Common myeloid progenitor, CD34-positive (primary cell): Measurements from ENCODE around the gene WDR64.

Source experiments
- CTCF ChIA-PET: fragments of 350-600 bp; sonication (Branson Sonifier 250); formaldehyde crosslinking; loops from one replicate; lab custom pipeline; 2021; ENCODE audit warnings: antibody characterized with exemption; lab: Charles Lee
- POLR2A ChIA-PET: fragments of 350-600 bp; sonication (Branson Sonifier 250); formaldehyde crosslinking; loops from one replicate; lab custom pipeline; 2021; ENCODE audit warnings: antibody characterized with exemption; lab: Charles Lee
- DNase-seq, 3 donors: peaks; one replicate each; pipeline versions ENCODE4 v3.0.0 to v3.0.0-alpha.2; 2013
- H3K27ac ChIP-seq, 2 experiments: 1 replicate in 1 of 2; 2 replicates in 1 of 2; pipeline ENCODE4 v1.7.0; 2013; ENCODE audit warnings: inconsistent platforms in 2 of 2, low read length in 2 of 2, mild to moderate bottlenecking in 2 of 2, low read depth in 1 of 2, moderate library complexity in 1 of 2; ENCODE audit not compliant: severe bottlenecking in 2 of 2, insufficient read depth in 1 of 2, poor library complexity in 1 of 2
- H3K27me3 ChIP-seq, 5 experiments: replicated peaks in 2 of 5; 1 replicate in 3 of 5; 2 replicates in 2 of 5; pipeline versions ENCODE4 v1.6.1 to v1.7.0; 2013; ENCODE audit warnings: low read length in 4 of 5, mild to moderate bottlenecking in 2 of 5, moderate library complexity in 2 of 5, inconsistent platforms in 1 of 5; ENCODE audit not compliant: insufficient read depth in 5 of 5, control insufficient read depth in 4 of 5
- H3K36me3 ChIP-seq, 4 experiments: 1 replicate in 2 of 4; 2 replicates in 2 of 4; pipeline versions ENCODE4 v1.6.1 to v1.7.0; 2013; ENCODE audit warnings: low read length in 3 of 4, control low read depth in 1 of 4, mild to moderate bottlenecking in 1 of 4; ENCODE audit not compliant: control insufficient read depth in 4 of 4, insufficient read depth in 4 of 4
- H3K4me1 ChIP-seq, 4 experiments: 1 replicate in 3 of 4; 2 replicates in 1 of 4; pipeline versions ENCODE4 v1.6.1 to v1.7.1; 2013; ENCODE audit warnings: low read length in 3 of 4, mild to moderate bottlenecking in 3 of 4, control low read depth in 1 of 4, inconsistent platforms in 1 of 4, moderate library complexity in 1 of 4; ENCODE audit not compliant: control insufficient read depth in 4 of 4, insufficient read depth in 4 of 4; ENCODE audit errors: control extremely low read depth in 1 of 4
- H3K4me3 ChIP-seq, 7 experiments: 1 replicate in 4 of 7; 2 replicates in 3 of 7; pipeline versions ENCODE4 v1.5.1 to v1.7.0; 2013; ENCODE audit warnings: mild to moderate bottlenecking in 7 of 7, low read length in 6 of 7, moderate library complexity in 6 of 7, inconsistent platforms in 2 of 7, low read depth in 2 of 7, control low read depth in 1 of 7; ENCODE audit not compliant: insufficient read depth in 4 of 7, control insufficient read depth in 1 of 7; ENCODE audit errors: extremely low read depth in 1 of 7
- H3K9me3 ChIP-seq, 5 experiments: 1 replicate in 4 of 5; 2 replicates in 1 of 5; pipeline versions ENCODE4 v1.6.1 to v1.7.1; 2013; ENCODE audit warnings: low read length in 4 of 5, mild to moderate bottlenecking in 2 of 5, inconsistent platforms in 1 of 5, low read depth in 1 of 5, moderate library complexity in 1 of 5; ENCODE audit not compliant: control insufficient read depth in 4 of 5, insufficient read depth in 2 of 5; ENCODE audit errors: control extremely low read depth in 1 of 5
- WGBS: methylation state at CpG from one replicate; pipeline ENCODE4 v1.1.5; 2013; ENCODE audit not compliant: insufficient coverage; 5-methylcytosine and 5-hydroxymethylcytosine counted together

WDR64 gene

DNA sequence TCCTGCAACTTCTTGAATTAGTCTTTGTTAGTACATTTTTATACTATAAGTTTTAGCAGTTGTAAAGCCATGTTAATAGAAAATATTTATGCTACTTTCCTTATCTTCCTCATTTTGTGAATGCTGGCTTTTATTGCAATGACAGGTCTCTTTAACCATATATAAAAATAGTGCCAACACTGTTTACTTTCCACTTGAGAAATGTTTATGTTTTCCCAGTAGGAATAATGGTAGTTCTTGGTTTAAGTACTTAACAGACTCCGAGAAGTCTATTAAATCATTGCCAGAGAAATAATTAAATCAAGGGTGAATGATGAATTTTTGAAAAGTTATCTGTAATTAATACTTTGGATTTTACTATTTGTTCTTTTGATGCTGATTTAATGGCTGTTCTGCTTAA is 21.6 kb upstream of the WDR64 start:
- Histone ChIP-seq H3K27me3 (no peaks in the 10 kb centered on the region), H3K27ac (no peak overlapping the region), H3K36me3 (peaks cover 3 to 20% (median 14%) of the 10 kb centered on the region in 4 experiments), H3K4me1 (peaks cover 0 to 12% (median 9%) of the 10 kb centered on the region in 4 experiments), H3K9me3 (no peaks in the 10 kb centered on the region), H3K4me3 (no peak overlapping the region)
- WGBS: no CpG with 5 or more reads among the region's 1 CpG
- ChIA-PET CTCF (interaction anchor here (2.1 kb wide), 1 partner anchor 19 kb away, joined by 12 read pairs; no protein-coding TSS in a partner anchor), POLR2A (interaction anchor here (0.6 kb wide), 1 partner anchor 25 kb away, joined by 3 read pairs; no protein-coding TSS in a partner anchor)
- no peak for DNase-seq

DNA sequence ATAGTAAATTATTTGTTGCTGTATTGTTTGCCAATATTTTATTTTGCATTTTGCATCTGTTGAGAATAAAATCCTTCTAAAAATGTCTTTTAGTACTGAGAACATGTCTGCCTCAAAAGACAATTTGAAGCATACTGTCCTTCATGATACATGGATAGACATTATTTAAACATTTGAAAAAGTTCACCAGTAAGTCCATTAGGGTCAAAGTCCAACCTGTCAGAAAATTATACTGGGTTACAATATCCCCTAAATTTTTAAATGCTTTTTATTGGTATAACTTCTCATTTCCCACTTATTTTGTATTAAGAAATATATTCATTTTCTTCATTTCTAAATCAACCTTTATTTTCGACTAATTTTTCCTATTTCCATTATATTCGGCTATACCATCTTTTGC is 21.2 kb upstream of the WDR64 start:
- H3K36me3 ChIP-seq: peaks cover 5 to 24% (median 16%) of the 10 kb centered on the region in 4 experiments
- no peaks in the 10 kb centered on the region for H3K9me3 ChIP-seq
- POLR2A ChIA-PET: no interaction called here
- no peak overlapping the region for H3K27ac ChIP-seq
- CTCF ChIA-PET: no interaction called here
- H3K4me1 ChIP-seq: peaks cover 0 to 12% (median 9%) of the 10 kb centered on the region in 4 experiments
- no CpG with 5 or more reads among the region's 2 CpGs for WGBS
- no peak overlapping the region for H3K4me3 ChIP-seq
- no peaks in the 10 kb centered on the region for H3K27me3 ChIP-seq
- no peak for DNase-seq

- H3K27ac ChIP-seq: no peak overlapping the region
- peaks cover 0 to 12% (median 9%) of the 10 kb centered on the region in 4 experiments for H3K4me1 ChIP-seq
- H3K36me3 ChIP-seq: peaks cover 5 to 24% (median 16%) of the 10 kb centered on the region in 4 experiments
- ChIA-PET CTCF (interaction anchor here (3.0 kb wide), 1 partner anchor 21 kb away, joined by 13 read pairs; no protein-coding TSS in a partner anchor), POLR2A (no interaction called here)
- no peak for DNase-seq
- WGBS: 93% methylated on average over 3 of the region's 5 CpGs
- H3K27me3 ChIP-seq: no peaks in the 10 kb centered on the region
- H3K9me3 ChIP-seq: no peaks in the 10 kb centered on the region
- no peak overlapping the region for H3K4me3 ChIP-seq
Measured at GRCh38 chr1:241631674-241632073, 20.4 kb upstream of the WDR64 start.

DNA sequence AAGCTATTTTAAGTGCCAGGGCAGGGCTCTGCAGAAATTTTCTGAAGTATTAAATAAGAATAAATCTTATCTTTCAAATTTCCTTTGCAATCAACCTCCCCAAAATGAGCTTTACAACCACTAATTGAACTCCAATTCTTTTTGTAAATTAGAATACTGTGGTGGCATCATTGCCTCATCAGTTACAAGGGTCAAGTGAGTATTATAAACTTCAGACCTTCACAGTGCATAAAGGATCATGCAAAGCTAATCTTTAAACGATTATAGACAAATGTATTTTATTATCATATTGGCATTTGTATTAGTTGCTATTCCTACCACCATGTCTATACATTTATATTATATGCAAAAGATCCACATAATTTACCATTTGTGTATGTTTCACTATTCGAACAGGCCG is 19.1 kb upstream of the WDR64 start:
- POLR2A ChIA-PET: no interaction called here
- CTCF ChIA-PET: interaction anchor here (3.0 kb wide), 1 partner anchor 22 kb away, joined by 13 read pairs; no protein-coding TSS in a partner anchor
- H3K36me3 ChIP-seq: peaks cover 5 to 24% (median 16%) of the 10 kb centered on the region in 4 experiments
- no peaks in the 10 kb centered on the region for H3K9me3 ChIP-seq
- no peaks in the 10 kb centered on the region for H3K27me3 ChIP-seq
- no peak for DNase-seq
- H3K27ac ChIP-seq: no peak overlapping the region
- peaks cover 8 to 16% (median 12%) of the 10 kb centered on the region in 4 experiments for H3K4me1 ChIP-seq
- H3K4me3 ChIP-seq: no peak overlapping the region
- WGBS: no CpG with 5 or more reads among the region's 3 CpGs

- no CpG with 5 or more reads among the region's 4 CpGs for WGBS
- POLR2A ChIA-PET: no interaction called here
- Histone ChIP-seq H3K27ac (no peak overlapping the region), H3K27me3 (no peaks in the 10 kb centered on the region), H3K4me1 (peaks cover 8 to 29% (median 19%) of the 10 kb centered on the region in 4 experiments), H3K9me3 (no peaks in the 10 kb centered on the region), H3K4me3 (no peak overlapping the region), H3K36me3 (peaks cover 5 to 24% (median 16%) of the 10 kb centered on the region in 4 experiments)
- CTCF ChIA-PET: interaction anchor here (1.9 kb wide), 1 partner anchor 8 kb away, joined by 4 read pairs; no protein-coding TSS in a partner anchor
- DNase-seq: no peak
Measured at GRCh38 chr1:241635556-241636152, 16.4 kb upstream of the WDR64 start.

- WGBS: 100% methylated on average over 1 of the region's 1 CpG
- CTCF ChIA-PET: interaction anchor here (1.9 kb wide), 1 partner anchor 9 kb away, joined by 4 read pairs; no protein-coding TSS in a partner anchor
- DNase-seq: no peak
- Histone ChIP-seq H3K4me3 (no peak overlapping the region), H3K4me1 (peaks cover 8 to 31% (median 19%) of the 10 kb centered on the region in 4 experiments), H3K27me3 (no peaks in the 10 kb centered on the region), H3K27ac (no peak overlapping the region), H3K36me3 (peaks cover 5 to 24% (median 16%) of the 10 kb centered on the region in 4 experiments), H3K9me3 (no peaks in the 10 kb centered on the region)
- POLR2A ChIA-PET: no interaction called here
Measured at GRCh38 chr1:241636291-241636690, 15.8 kb upstream of the WDR64 start.

- CTCF ChIA-PET: interaction anchor here (1.0 to 1.9 kb wide), 3 partner anchors 9 to 26 kb away, joined by 3 to 4 read pairs (median 4); no protein-coding TSS in a partner anchor
- Histone ChIP-seq H3K36me3 (peaks cover 5 to 22% (median 15%) of the 10 kb centered on the region in 4 experiments), H3K4me1 (peaks cover 8 to 31% (median 19%) of the 10 kb centered on the region in 4 experiments), H3K27ac (no peak overlapping the region), H3K4me3 (peak overlapping the region in 1 of 7 experiments; percentile 99), H3K27me3 (no peaks in the 10 kb centered on the region), H3K9me3 (peaks cover 0 to 3% (median 0%) of the 10 kb centered on the region in 5 experiments)
- POLR2A ChIA-PET: no interaction called here
- no peak for DNase-seq
Measured at GRCh38 chr1:241637046-241637590, 15.0 kb upstream of the WDR64 start.
